DLD1 (cell line): ENCODE measurements around the gene DNAJB12.
"Not testable (repeated sequence)": the region's sequence is repeated elsewhere in the genome, so short reads cannot be mapped to it uniquely, and the experiment has no call there.

ENCODE experiments used
- in situ Hi-C: cut with HindIII; loops from 2 replicates; pipeline ENCODE4 v1.10.0; 2017; ENCODE audit warnings: low sequenced_read_pairs

Gene DNAJB12

GRCh38 chr10:72332423-72333111 lies 22.2 kb downstream of the DNAJB12 start:
- in situ Hi-C loops: no loop called here

DNA sequence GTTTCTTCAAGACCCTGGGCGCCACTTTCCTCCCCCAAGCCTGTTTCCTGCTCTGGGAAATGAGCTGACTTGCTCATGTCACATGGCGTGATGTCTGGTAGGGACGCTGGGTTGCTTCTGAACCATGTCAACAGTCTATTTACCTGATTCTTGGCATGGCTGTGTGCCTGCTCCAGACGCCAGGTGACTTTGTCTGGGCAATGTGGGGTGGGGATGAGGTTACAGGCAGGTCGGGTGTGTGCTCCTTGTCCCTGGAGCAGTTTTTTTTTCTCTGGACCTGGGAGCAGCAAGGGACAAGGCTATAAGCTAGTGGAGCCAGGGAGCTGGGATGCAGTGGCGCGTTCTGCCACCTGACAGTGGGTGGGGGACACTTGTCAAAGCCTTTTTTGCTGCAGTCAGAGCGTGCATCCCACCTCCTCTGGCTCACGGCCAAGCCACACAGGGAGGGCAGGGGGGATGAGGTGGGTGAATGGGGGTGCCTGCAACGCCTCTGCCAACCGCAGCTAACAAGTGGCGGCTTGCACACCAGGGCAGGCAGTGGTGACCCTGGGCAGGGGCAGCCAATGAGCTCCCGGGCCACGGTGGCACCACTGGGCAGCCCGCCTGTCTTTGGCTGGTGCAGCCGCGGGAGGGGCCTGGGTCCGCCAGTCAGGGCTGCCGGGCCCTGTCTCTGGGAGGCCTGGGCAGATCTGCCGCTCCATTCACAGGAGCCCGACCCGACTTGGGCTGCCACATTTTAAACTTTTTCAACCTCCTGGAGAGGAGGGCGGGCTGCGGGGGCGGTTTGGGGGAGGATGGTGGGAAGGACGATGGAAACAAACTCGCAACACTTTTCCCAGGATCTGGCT lies 22.9 kb downstream of the DNAJB12 start:
- in situ Hi-C loops: no loop called here

DNA sequence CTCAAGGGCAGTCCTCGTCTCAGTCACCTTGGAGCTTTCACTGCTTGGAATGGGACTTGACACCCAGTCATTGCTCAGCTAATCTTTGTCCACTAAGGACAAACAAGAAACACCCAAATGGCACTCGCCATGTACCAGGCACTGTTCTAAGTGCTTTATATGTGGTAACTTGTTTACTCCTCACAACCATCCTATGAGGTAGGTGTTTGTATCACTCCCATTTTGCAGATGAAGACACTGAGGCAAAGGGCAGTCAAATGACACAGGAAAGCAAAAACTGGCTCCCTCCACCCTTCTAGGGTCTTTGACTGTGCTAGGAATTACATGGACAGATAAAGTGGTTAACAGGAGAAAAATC lies 24.7 kb downstream of the DNAJB12 start:
- in situ Hi-C loops: no loop called here

DNA sequence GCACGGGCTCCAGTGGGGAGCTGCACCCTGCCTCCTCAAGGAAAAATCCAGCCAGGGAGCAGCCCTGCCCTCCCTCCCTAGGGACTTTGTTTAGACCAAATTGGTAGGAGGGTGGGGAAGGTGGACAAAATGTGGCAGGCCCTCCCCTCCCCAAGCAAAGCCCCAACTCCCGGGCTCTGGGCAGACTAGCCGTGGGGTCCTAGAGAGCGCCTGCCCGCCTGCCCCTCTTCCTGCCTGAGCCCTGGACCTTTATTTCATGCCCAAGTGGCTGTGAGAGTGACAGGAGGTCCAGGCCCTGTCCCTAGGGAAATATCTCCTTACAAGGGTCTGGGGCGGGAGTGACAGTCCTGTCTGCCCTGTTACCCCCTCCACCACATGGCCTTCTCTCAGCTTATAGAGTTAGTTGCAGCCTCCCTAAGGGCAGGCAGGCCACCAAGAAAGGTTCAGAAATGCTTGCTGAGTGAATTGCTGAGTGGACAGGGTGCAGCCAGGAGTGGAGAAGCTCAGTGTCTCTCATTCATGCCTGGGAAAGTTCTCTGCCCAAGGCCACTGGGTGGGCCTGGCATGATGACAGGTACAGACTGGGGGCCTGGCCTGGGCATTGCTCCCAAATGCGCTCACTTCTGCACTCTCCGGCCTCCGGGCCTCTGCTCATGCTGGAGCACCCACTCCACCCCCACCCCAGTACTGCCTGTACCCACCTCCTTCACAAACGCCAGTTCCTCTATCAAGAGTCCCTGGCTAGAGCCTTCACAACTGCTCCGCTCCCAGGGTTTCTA lies 25.2 kb downstream of the DNAJB12 start:
- in situ Hi-C loops: no loop called here

GRCh38 chr10:72328829-72329204 lies 25.9 kb downstream of the DNAJB12 start:
- in situ Hi-C loops: no loop called here

DNA sequence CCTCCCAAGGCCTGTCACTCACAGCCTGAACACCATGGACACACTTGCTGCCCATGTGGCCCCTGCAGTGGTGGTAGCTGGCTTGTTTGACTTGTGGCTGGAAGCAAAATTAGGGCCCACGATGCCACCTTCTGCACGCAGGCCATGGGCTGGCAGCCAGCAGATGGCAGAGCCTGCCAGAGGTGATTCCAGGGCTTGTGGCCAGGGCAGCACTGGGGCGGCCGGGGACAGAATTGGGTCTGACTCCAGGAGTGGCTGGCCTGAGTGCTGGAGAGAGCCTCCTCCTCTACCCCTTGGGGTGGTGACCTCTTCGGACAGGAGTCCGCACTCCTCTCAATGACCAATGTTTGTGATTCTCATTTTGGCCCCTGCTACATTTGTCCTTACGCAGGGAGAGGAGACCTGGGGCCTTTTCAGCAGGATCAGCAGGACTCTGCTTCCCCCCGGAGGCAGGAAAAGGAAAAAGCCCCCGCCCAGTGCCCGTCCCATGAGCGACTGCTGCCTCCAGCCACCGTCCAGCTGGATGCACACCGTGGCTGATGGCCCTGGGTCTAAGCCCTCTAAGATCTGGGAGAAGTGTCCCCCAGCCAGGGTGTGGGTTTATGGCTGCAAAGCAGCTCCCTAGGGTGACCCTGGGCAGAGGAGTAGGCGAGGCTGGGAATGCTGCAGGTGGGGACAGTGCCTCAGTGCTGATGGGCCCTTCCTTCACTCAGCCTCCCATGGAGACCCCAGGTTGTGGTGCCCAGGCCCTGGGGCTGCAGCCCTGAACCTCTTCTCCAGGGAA lies 26.5 kb downstream of the DNAJB12 start:
- in situ Hi-C loops: no loop called here

DNA sequence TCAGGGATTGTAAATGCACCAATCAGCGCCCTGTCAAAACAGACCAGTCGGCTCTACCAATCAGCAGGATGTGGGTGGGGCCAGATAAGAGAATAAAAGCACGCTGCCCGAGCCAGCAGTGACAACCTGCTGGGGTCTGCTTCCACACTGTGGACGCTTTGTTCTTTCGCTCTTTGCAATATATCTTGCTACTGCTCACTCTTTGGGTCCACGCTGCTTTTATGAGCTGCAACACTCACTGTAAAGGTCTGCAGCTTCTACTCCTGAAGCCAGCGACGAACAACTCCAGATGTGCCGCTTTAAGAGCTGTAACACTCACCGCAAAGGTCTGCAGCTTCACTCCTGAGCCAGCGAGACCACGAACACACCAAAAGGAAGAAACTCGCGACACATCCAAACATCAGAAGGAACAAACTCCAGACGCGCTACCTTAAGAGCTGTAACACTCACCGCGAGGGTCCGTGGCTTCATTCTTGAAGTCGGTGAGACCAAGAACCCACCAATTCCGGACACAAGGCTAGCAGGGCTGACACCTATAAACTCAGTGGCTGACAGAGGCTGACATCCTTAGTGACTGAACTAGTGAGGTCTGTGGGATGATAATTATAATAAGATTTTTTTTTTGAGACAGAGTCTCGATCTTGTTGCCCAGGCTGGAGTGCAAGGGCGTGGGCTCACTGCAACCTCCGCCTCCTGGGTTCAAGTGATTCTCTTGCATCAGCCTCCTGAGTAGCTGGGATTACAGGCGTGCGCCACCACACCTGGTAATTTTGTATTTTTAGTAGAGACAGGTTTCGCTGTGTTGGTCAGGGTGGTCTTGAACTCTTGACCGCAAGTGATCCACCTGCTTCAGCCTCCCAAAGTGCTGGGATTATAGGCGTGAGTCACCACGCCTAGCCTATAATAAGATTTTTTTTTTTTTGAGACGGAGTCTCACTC lies 27.8 kb downstream of the DNAJB12 start:
- in situ Hi-C loops: not testable (repeated sequence)

GRCh38 chr10:72325243-72326175 lies 29.2 kb downstream of the DNAJB12 start:
- in situ Hi-C loops: not testable (repeated sequence)

- in situ Hi-C loops: loop anchor here (5.0 kb wide), 1 partner anchor 46 kb away; no protein-coding TSS in a partner anchor
Observed at GRCh38 chr10:72323771-72324191, 30.9 kb downstream of the DNAJB12 start.

GRCh38 chr10:72323108-72323749 lies 31.5 kb downstream of the DNAJB12 start:
- in situ Hi-C loops: loop anchor here (5.0 kb wide), 1 partner anchor 46 kb away; no protein-coding TSS in a partner anchor

- in situ Hi-C loops: loop anchor here (5.0 kb wide), 1 partner anchor 45 kb away; no protein-coding TSS in a partner anchor
Observed at GRCh38 chr10:72322280-72323058, 32.2 kb downstream of the DNAJB12 start.

DNA sequence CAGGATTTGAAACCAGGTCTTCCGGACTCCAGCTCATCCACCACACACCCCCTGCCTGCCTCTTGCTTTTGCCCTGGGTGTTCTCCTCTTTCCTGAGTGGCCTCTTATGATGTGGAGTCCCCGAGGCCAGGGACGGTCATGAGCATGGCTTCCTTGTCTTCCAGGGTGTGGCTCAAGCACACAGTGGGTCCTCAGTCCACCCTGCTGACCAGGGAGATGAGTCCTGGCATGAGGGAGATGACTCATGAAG lies 32.8 kb downstream of the DNAJB12 start:
- in situ Hi-C loops: loop anchor here (5.0 kb wide), 1 partner anchor 45 kb away; no protein-coding TSS in a partner anchor

- in situ Hi-C loops: loop anchor here (5.0 kb wide), 1 partner anchor 44 kb away; no protein-coding TSS in a partner anchor
Observed at GRCh38 chr10:72321248-72322029, 33.3 kb downstream of the DNAJB12 start.

DNA sequence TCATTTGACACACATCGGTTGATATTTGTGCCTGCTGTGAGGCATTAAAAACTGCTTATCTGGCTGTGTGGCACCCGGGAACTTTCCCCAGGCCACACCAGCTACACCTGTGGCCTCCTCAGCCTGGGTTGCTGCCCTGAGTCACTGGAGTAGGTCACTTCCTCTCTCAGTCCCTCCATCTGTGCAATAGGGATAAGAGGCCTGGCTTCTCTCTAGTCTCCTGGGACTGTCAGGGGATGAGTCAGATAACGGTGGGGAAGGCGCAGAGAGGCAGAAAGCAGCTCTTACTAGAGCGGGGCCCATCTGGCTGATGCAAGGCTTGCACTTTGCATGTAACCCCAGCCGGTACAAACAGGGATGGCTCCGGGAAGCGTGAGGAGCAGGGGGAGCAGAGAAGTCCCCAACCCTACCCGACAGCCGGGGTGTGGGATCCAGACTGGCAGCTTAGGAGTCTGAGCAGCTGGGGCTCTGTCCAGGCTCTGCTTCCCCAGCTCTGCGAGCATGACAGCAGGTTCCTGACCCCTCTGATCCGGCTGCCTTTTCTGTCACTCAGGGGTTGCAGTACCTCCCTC lies 34.0 kb downstream of the DNAJB12 start:
- in situ Hi-C loops: loop anchor here (5.0 kb wide), 1 partner anchor 43 kb away; no protein-coding TSS in a partner anchor

DNA sequence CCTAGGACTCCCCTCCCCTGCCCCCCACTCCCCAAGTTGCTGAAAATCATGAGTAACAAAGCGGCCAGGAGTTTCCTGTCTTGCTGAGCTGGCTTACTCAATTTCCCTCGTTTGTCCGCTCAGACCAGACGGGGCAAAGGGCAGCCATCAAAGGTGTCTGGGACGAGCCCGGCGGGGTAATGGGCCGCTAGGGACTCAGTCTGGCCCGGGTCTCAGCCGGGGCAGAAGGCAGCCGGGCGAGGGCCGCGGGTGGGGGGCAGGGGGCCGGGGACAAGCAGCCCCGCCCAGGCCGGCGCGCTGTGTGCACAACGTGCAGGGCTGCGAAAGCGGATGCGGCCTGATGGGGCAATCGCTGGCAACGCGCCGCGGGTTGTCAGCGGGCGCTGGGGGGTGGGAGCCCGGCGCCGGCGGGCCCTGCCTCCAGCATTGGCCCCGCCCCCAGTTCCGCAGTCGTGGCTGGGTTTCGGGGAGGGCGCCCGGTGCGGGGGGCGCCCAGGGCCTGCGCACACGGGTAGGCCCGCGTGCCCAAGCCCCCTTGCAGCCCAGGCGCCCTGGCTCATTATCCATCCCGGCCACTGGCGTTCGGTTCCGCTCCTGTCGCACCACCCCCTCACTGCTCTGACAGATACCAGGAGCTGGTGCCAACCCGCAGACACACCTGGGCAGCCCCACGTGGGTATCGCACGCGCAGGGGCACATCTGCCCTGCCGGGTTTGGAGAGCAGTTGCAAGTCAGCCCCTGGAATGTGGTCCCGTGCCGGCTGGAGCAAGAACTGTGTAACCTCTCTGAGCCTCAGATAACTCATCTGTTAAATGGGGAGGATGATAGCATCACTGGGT lies 35.1 kb downstream of the DNAJB12 start:
- in situ Hi-C loops: loop anchor here (5.0 kb wide), 1 partner anchor 42 kb away; no protein-coding TSS in a partner anchor
